H9 (cell line): ENCODE data around the gene TMEM175. TPM values are rescaled to one million over a fixed set of nuclear protein-coding genes. Genes with fewer than 3 reads are reported as not detected.
A peak's percentile ranks its signal among the peaks of the same experiment; 100 is the strongest.

Experiments
- DNase-seq: peaks from one replicate; pipeline ENCODE4 v3.0.0-alpha.2; 2017
- H2AFZ ChIP-seq: one replicate; pipeline ENCODE4 v1.6.1; 2013; ENCODE audit warnings: mild to moderate bottlenecking, low read length, control low read depth, moderate library complexity
- H2AK5ac ChIP-seq: 2 replicates; pipeline ENCODE4 v1.6.1; 2013; ENCODE audit warnings: low read length, control low read depth, mixed read lengths; ENCODE audit not compliant: insufficient read length
- H2BK120ac ChIP-seq: one replicate; pipeline ENCODE4 v1.6.1; 2013; ENCODE audit warnings: low read depth, mild to moderate bottlenecking, low read length, control low read depth, inconsistent platforms; ENCODE audit not compliant: poor library complexity, severe bottlenecking
- H2BK12ac ChIP-seq: 2 replicates; pipeline ENCODE4 v1.6.1; 2013; ENCODE audit warnings: low read length, control low read depth, mixed read lengths, low read depth; ENCODE audit not compliant: insufficient read length
- H2BK15ac ChIP-seq: 2 replicates; pipeline ENCODE4 v1.6.1; 2013; ENCODE audit warnings: low read depth, low read length, control low read depth
- H2BK20ac ChIP-seq: one replicate; pipeline ENCODE4 v1.6.1; 2013; ENCODE audit warnings: low read depth, mild to moderate bottlenecking, low read length, control low read depth, inconsistent platforms; ENCODE audit not compliant: poor library complexity, severe bottlenecking
- H2BK5ac ChIP-seq: 2 replicates; pipeline ENCODE4 v1.6.1; 2013; ENCODE audit warnings: low read length, control low read depth, mixed read lengths; ENCODE audit not compliant: insufficient read length
- H3K14ac ChIP-seq: 2 replicates; pipeline ENCODE4 v1.6.1; 2013; ENCODE audit warnings: low read length, control low read depth; ENCODE audit not compliant: insufficient read depth
- H3K18ac ChIP-seq: 2 replicates; pipeline ENCODE4 v1.6.1; 2013; ENCODE audit warnings: low read depth, mild to moderate bottlenecking, mixed read lengths, low read length, control low read depth; ENCODE audit not compliant: insufficient read length
- H3K23ac ChIP-seq: 2 replicates; pipeline ENCODE4 v1.6.1; 2013; ENCODE audit warnings: low read length, control low read depth, mixed read lengths, low read depth; ENCODE audit not compliant: insufficient read length
- H3K23me2 ChIP-seq: 2 replicates; pipeline ENCODE4 v1.6.1; 2013; ENCODE audit warnings: low read depth, mild to moderate bottlenecking, mixed read lengths, low read length, control low read depth; ENCODE audit not compliant: insufficient read length, poor library complexity, severe bottlenecking
- H3K27ac ChIP-seq: 2 replicates; pipeline ENCODE4 v1.5.1; 2013; ENCODE audit warnings: low read length, control low read depth, mixed read lengths, low read depth; ENCODE audit not compliant: insufficient read length
- H3K27me3 ChIP-seq: 2 replicates; pipeline ENCODE4 v1.6.1; 2013; ENCODE audit warnings: low read length, control low read depth, inconsistent platforms; ENCODE audit not compliant: insufficient read depth
- H3K4ac ChIP-seq: 2 replicates; pipeline ENCODE4 v1.6.1; 2013; ENCODE audit warnings: low read depth, mild to moderate bottlenecking, control low read depth, inconsistent platforms, low read length, moderate library complexity
- H3K4me1 ChIP-seq: 2 replicates; pipeline ENCODE4 v1.6.1; 2013; ENCODE audit warnings: low read length, control low read depth, inconsistent platforms; ENCODE audit not compliant: insufficient read depth
- H3K4me2 ChIP-seq: 2 replicates; pipeline ENCODE4 v1.6.1; 2013; ENCODE audit warnings: low read length, control low read depth, mixed read lengths; ENCODE audit not compliant: insufficient read length, insufficient read depth
- H3K56ac ChIP-seq: 2 replicates; pipeline ENCODE4 v1.6.1; 2013; ENCODE audit warnings: low read depth, mild to moderate bottlenecking, mixed read lengths, low read length, control low read depth; ENCODE audit not compliant: insufficient read length
- H3K79me1 ChIP-seq: 2 replicates; pipeline ENCODE4 v1.6.1; 2013; ENCODE audit warnings: low read depth, mild to moderate bottlenecking, moderate library complexity, low read length, control low read depth, inconsistent platforms; ENCODE audit not compliant: insufficient read depth, poor library complexity, severe bottlenecking
- H3K79me2 ChIP-seq: 2 replicates; pipeline ENCODE4 v1.6.1; 2013; ENCODE audit warnings: low read length, control low read depth, inconsistent platforms; ENCODE audit not compliant: insufficient read depth
- H3K9ac ChIP-seq: 2 replicates; pipeline ENCODE4 v1.6.1; 2013; ENCODE audit warnings: low read length, control low read depth, mixed read lengths; ENCODE audit not compliant: insufficient read length; ENCODE audit errors: extremely low read depth
- H3K9me3 ChIP-seq: one replicate; pipeline ENCODE4 v1.6.1; 2013; ENCODE audit warnings: low read depth, low read length, inconsistent platforms; ENCODE audit not compliant: control insufficient read depth
- H3T11ph ChIP-seq: one replicate; pipeline ENCODE4 v1.6.1; 2013; ENCODE audit warnings: mild to moderate bottlenecking, low read length, control low read depth, inconsistent platforms
- H4K20me1 ChIP-seq: one replicate; pipeline ENCODE4 v1.6.1; 2013; ENCODE audit not compliant: control insufficient read depth, insufficient read length, insufficient read depth
- H4K5ac ChIP-seq: 2 replicates; pipeline ENCODE4 v1.6.1; 2013; ENCODE audit warnings: low read depth, mild to moderate bottlenecking, mixed read lengths, low read length, control low read depth; ENCODE audit not compliant: insufficient read length
- H4K8ac ChIP-seq: replicated peaks from 2 replicates; pipeline ENCODE4 v1.6.1; 2013; ENCODE audit warnings: low read length, control low read depth, mixed read lengths, low read depth; ENCODE audit not compliant: insufficient read length
- H4K91ac ChIP-seq: 2 replicates; pipeline ENCODE4 v1.6.1; 2013; ENCODE audit warnings: low read depth, mild to moderate bottlenecking, moderate library complexity, mixed read lengths, low read length, control low read depth; ENCODE audit not compliant: insufficient read length
- H3K27ac Mint-ChIP-seq, 3 experiments: 2 replicates in 2 of 3; 3 replicates in 1 of 3; pipeline ENCODE4 v1.8.0; 2020 to 2021; ENCODE audit warnings: mixed read lengths in 3 of 3, mild to moderate bottlenecking in 1 of 3, moderate library complexity in 1 of 3
- H3K27me3 Mint-ChIP-seq: 2 replicates; pipeline ENCODE4 v1.8.0; 2021; ENCODE audit warnings: low read depth, mild to moderate bottlenecking, moderate library complexity, mixed read lengths
- H3K36me3 Mint-ChIP-seq, 3 experiments: 2 replicates in 2 of 3; 3 replicates in 1 of 3; pipeline ENCODE4 v1.8.0; 2020 to 2021; ENCODE audit warnings: low read depth in 3 of 3, mixed read lengths in 3 of 3; ENCODE audit not compliant: insufficient read depth in 1 of 3
- H3K4me1 Mint-ChIP-seq, 2 experiments: 2 replicates each; pipeline ENCODE4 v1.8.0; 2020; ENCODE audit warnings: mixed read lengths in 2 of 2
- H3K4me3 Mint-ChIP-seq, 2 experiments: 2 replicates in 1 of 2; 3 replicates in 1 of 2; pipeline ENCODE4 v1.8.0; 2020 to 2021; ENCODE audit warnings: mild to moderate bottlenecking in 2 of 2, mixed read lengths in 2 of 2, moderate library complexity in 1 of 2
- H3K9me3 Mint-ChIP-seq, 2 experiments: 2 replicates in 1 of 2; 3 replicates in 1 of 2; pipeline ENCODE4 v1.8.0; 2020; ENCODE audit warnings: mild to moderate bottlenecking in 2 of 2, mixed read lengths in 2 of 2, moderate library complexity in 1 of 2
- WGBS: extraction: QIAGEN DNeasy Blood & Tissue Kit; methylation state at CpG from one replicate; pipeline ENCODE4 v1.1.7; 2013; ENCODE audit warnings: missing lambda C conversion rate, low lambda C conversion rate, mixed read lengths; ENCODE audit not compliant: insufficient read length; ENCODE audit errors: extremely low coverage; 5-methylcytosine and 5-hydroxymethylcytosine counted together
- total RNA-seq: library from RNA; stranded (reverse); gene quantifications from 2 replicates; pipeline ENCODE4 v1.2.1, GENCODE V29; 2021
- TF ChIP-seq, protein P1 (sequence below): fragments of 200-600 bp; sonication (generic); conservative IDR thresholded peaks from 3 replicates; pipeline ENCODE4 v1.8.0; 2021; ENCODE audit warnings: antibody characterized with exemption, mild to moderate bottlenecking

TMEM175 gene
- total RNA-seq, 1 experiment from 2014 or later = 6.4 TPM

- H3K4me3 Mint-ChIP-seq = peak overlapping the region in 1 of 2 experiments; percentile 62; a peak in 3 of 5 replicates
- DNase-seq = no peak
Observed at GRCh38 chr4:967113-968104, 35.1 kb downstream of the TMEM175 start.

More at GRCh38 chr4:967113-968104, 35.1 kb downstream of the TMEM175 start:
- H3K4me1 ChIP-seq = no peaks in the 10 kb centered on the region
- Mint-ChIP-seq H3K36me3 (no peaks in the 10 kb centered on the region), H3K27me3 (peaks cover 5% of the 10 kb centered on the region), H3K9me3 (no peaks in the 10 kb centered on the region), H3K4me1 (peaks cover 0 to 2% of the 10 kb centered on the region in 2 experiments; a peak in 1 of 4 replicates), H3K27ac (no peak overlapping the region)
- H3K14ac ChIP-seq = no peak overlapping the region; the same call in 1 of the 2 replicates
- TF ChIP-seq, protein P1, sequence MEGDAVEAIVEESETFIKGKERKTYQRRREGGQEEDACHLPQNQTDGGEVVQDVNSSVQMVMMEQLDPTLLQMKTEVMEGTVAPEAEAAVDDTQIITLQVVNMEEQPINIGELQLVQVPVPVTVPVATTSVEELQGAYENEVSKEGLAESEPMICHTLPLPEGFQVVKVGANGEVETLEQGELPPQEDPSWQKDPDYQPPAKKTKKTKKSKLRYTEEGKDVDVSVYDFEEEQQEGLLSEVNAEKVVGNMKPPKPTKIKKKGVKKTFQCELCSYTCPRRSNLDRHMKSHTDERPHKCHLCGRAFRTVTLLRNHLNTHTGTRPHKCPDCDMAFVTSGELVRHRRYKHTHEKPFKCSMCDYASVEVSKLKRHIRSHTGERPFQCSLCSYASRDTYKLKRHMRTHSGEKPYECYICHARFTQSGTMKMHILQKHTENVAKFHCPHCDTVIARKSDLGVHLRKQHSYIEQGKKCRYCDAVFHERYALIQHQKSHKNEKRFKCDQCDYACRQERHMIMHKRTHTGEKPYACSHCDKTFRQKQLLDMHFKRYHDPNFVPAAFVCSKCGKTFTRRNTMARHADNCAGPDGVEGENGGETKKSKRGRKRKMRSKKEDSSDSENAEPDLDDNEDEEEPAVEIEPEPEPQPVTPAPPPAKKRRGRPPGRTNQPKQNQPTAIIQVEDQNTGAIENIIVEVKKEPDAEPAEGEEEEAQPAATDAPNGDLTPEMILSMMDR = no peak
- no peak overlapping the region for H3K56ac ChIP-seq
- H4K5ac ChIP-seq = no peak overlapping the region
- H3K79me2 ChIP-seq = no peaks in the 10 kb centered on the region
- no CpG with 5 or more reads among the region's 76 CpGs for WGBS
- H3K23ac ChIP-seq = no peak overlapping the region
- no peak overlapping the region for H3T11ph ChIP-seq
- no peak overlapping the region for H2BK15ac ChIP-seq
- H2BK120ac ChIP-seq = no peak overlapping the region
- H4K20me1 ChIP-seq = no peaks in the 10 kb centered on the region
- no peak overlapping the region for H2AFZ ChIP-seq
- H3K4me2 ChIP-seq = peak overlapping the region; percentile 17
- H3K9ac ChIP-seq = no peak overlapping the region
- no peak overlapping the region for H3K4ac ChIP-seq
- H2BK5ac ChIP-seq = no peak overlapping the region
- H3K27ac ChIP-seq = no peak overlapping the region
- H2AK5ac ChIP-seq = no peak overlapping the region
- no peaks in the 10 kb centered on the region for H3K9me3 ChIP-seq
- no peak overlapping the region for H4K8ac ChIP-seq
- H2BK20ac ChIP-seq = no peak overlapping the region
- peaks cover 3% of the 10 kb centered on the region; the same call in 1 of the 2 replicates for H3K27me3 ChIP-seq
- H2BK12ac ChIP-seq = no peak overlapping the region
- no peaks in the 10 kb centered on the region for H3K23me2 ChIP-seq
- no peak overlapping the region for H3K18ac ChIP-seq
- no peaks in the 10 kb centered on the region for H3K79me1 ChIP-seq
- no peak overlapping the region for H4K91ac ChIP-seq
